NB4 (cell line): Measurements from ENCODE around the gene CNR2.
"Not testable (repeated sequence)": the region's sequence is repeated elsewhere in the genome, so short reads cannot be mapped to it uniquely, and the experiment has no call there.

Experiments used
- DNase-seq: peaks from one replicate; pipeline ENCODE4 v3.0.0; 2010; ENCODE audit warnings: low read depth
- H3K4me3 ChIP-seq: one replicate; pipeline ENCODE4 v1.5.1; 2011; ENCODE audit warnings: mild to moderate bottlenecking, low read depth, low read length, moderate library complexity
- MAX ChIP-seq: IDR thresholded peaks from 2 replicates; pipeline ENCODE4 v1.6.1; 2011; ENCODE audit warnings: low read depth, low read length
- MYC ChIP-seq: IDR thresholded peaks from 2 replicates; pipeline ENCODE4 v1.6.1; 2011; ENCODE audit warnings: low read depth, low read length
- POLR2A ChIP-seq: IDR thresholded peaks from 2 replicates; pipeline ENCODE4 v1.6.1; 2011; ENCODE audit warnings: mild to moderate bottlenecking; ENCODE audit not compliant: insufficient read length; ENCODE audit errors: extremely low read depth
- TF ChIP-seq, protein P1 (sequence below): IDR thresholded peaks from one replicate; pipeline ENCODE4 v1.5.1; 2012; ENCODE audit warnings: low read depth, low read length

Gene CNR2

DNA sequence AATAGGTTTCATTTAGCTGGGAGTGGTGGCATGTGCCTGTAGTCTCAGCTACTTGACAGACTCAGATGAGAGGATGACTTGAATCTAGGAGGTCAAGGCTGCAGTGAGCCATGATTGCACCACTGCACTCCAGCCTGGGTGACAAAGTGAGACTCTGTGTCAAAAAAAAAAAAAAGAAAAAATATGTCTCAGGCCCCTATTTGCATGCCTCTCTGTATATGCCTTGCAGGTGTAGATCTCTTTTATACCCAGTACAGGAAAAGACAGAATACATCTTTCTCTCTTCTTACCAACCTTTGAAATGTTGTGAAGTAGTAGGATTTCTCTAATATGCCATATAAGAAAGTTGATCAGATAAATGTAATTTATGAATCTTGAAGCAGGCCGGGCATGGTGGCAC is 6.4 kb downstream of the CNR2 start:
- TF ChIP-seq POLR2A (no peak), MAX (no peak), MYC (no peak)
- TF ChIP-seq, protein P1, sequence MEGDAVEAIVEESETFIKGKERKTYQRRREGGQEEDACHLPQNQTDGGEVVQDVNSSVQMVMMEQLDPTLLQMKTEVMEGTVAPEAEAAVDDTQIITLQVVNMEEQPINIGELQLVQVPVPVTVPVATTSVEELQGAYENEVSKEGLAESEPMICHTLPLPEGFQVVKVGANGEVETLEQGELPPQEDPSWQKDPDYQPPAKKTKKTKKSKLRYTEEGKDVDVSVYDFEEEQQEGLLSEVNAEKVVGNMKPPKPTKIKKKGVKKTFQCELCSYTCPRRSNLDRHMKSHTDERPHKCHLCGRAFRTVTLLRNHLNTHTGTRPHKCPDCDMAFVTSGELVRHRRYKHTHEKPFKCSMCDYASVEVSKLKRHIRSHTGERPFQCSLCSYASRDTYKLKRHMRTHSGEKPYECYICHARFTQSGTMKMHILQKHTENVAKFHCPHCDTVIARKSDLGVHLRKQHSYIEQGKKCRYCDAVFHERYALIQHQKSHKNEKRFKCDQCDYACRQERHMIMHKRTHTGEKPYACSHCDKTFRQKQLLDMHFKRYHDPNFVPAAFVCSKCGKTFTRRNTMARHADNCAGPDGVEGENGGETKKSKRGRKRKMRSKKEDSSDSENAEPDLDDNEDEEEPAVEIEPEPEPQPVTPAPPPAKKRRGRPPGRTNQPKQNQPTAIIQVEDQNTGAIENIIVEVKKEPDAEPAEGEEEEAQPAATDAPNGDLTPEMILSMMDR = no peak
- DNase-seq = no peak
- H3K4me3 ChIP-seq = no peak overlapping the region

DNA sequence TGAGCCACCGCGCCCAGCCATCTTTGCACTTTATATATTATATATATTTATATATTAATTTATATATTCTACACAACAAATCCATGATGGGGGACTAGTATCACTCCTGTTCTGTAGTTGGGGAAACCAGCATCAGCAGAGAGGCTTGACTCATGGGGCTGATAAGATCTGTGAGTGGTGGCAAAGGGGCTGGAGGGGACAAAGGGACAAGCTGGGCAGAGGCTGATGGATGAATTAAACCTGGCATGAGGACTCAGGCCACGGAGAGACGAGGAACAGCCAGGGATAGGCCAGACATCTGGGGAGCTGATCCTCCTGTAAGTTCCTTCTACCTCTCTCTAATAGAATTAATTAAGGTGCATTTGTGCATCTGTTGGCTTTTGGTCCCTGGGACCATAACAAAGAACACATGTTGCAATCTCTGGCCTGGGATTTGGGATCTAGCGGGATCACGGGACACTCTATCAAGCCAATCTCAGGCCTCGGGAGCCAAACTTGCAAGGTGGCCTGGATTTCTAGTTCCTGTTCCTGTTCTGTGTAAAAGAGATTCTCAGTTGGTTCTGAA is 7.6 kb downstream of the CNR2 start:
- TF ChIP-seq POLR2A = no peak
- TF ChIP-seq MYC = no peak
- TF ChIP-seq, protein P1 = no peak
- TF ChIP-seq MAX = no peak
- no peak overlapping the region for H3K4me3 ChIP-seq

GRCh38 chr1:23904748-23905357 is 8.3 kb downstream of the CNR2 start:
- DNase-seq = peak; percentile 60
- H3K4me3 ChIP-seq = no peak overlapping the region
- TF ChIP-seq MAX (peak; percentile 82; the same call in 1 of the 2 replicates), MYC (no peak; the same call in 1 of the 2 replicates), POLR2A (no peak)

More for the DNA sequence above, 7.6 kb downstream of the CNR2 start:
- no peak for DNase-seq

- H3K4me3 ChIP-seq = no peak overlapping the region
- no peak for TF ChIP-seq POLR2A
- TF ChIP-seq, protein P1 = no peak
- no peak for TF ChIP-seq MYC
- no peak for TF ChIP-seq MAX
- DNase-seq = no peak
These were observed 9.4 kb downstream of the CNR2 start for GRCh38 chr1:23903754-23904153.

DNA sequence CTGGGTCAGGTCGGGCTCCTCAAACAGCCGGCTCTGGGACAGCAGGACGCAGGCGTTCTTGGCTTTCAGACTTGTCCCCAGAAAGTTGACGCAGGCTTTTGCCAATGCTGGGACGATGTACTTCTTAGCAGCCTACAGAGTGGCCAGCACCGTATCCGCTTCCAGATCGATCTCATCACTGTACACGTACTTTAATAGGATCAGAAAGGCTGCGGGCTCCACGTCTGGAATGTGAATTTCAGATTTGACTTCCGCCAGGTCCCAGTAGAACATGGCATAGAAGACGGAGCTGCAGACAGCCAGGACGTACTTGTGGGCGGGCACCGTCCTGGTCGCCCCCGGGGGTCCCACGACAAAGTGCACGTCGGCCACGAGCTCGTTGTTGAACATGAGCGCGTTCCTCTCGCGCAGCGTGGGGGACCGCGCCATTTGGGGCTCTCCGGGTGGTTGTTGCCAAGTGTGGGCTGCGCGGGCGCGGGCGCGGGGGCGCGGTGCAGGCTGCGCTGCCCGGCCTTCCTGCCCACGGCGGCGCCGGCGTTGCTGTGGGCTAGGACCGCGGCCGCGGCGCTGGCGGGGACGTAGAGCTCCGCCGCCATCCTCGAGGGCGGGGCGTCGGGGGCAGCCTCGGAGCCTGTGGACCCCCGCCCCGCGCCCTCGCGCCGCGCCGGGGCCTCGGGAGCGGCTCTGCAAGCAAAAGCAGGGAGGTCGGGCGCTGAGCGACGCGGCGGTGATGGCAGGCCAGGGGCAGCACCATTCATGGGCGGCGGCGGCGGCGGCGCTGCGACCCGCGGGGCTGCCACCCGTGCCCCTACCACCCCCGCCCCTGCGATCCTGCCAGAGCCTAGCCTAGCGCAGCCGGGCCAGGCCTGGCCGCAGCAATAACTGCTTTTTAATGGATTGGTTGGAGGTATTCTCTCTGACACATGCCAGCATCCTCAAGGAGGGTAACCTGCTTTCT is 10.6 kb downstream of the CNR2 start:
- no peak for DNase-seq
- no peak for TF ChIP-seq MAX
- TF ChIP-seq, protein P1 = no peak
- H3K4me3 ChIP-seq = no peak overlapping the region

DNA sequence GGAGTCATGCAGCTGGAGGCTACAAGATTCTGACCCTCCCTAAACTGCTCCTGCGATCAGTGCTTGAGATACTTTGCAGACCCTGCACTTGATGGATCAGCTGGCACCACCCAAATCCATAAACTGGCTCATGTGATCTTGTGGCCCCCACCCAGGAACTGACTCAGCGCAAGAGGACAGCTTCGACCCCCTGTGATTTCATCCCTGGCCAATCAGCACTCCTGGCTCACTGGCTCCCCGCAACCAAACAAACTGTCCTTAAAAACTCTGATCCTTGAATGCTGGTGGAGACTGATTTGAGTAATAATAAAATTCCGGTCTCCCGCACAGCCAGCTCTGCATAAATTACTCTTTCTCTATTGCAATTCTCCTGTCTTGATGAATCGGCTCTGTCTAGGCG is 13.1 kb downstream of the CNR2 start:
- DNase-seq = peak; percentile 72
- H3K4me3 ChIP-seq = not testable (repeated sequence)
